Natural killer cell (primary cell): ENCODE data around the gene WNK2. TPM values are rescaled to one million over a fixed set of nuclear protein-coding genes. Genes with fewer than 3 reads are reported as not detected.

Experiments used
- ATAC-seq, 3 donors: fragments of 150-1000 bp in 2 of 3; fragments of 200-7000 bp in 1 of 3; cut with Tn5 transposase; 1 replicate in 1 of 3; 2 replicates in 2 of 3; pipeline ENCODE4 v1.10.0; 2021; ENCODE audit warnings: mild to moderate bottlenecking in 2 of 3, moderate library complexity in 2 of 3
- DNase-seq, 2 donors: peaks; one replicate each; pipeline versions ENCODE4 v3.0.0 to v3.0.0-alpha.2; 2013 to 2021; ENCODE audit warnings: mixed read lengths in 1 of 2
- H3K27ac ChIP-seq: one replicate; pipeline ENCODE4 v1.5.1; 2013; ENCODE audit warnings: mild to moderate bottlenecking, low read length
- H3K27me3 ChIP-seq: one replicate; pipeline ENCODE4 v1.6.1; 2013; ENCODE audit warnings: low read length; ENCODE audit not compliant: control insufficient read depth, insufficient read depth
- H3K36me3 ChIP-seq: one replicate; pipeline ENCODE4 v1.6.1; 2013; ENCODE audit warnings: low read length; ENCODE audit not compliant: control insufficient read depth, insufficient read depth
- H3K4me1 ChIP-seq: one replicate; pipeline ENCODE4 v1.6.1; 2013; ENCODE audit warnings: low read length; ENCODE audit not compliant: control insufficient read depth, insufficient read depth
- H3K4me3 ChIP-seq: one replicate; pipeline ENCODE4 v1.5.1; 2013; ENCODE audit warnings: low read length
- H3K9me3 ChIP-seq: one replicate; pipeline ENCODE4 v1.6.1; 2013; ENCODE audit warnings: low read length; ENCODE audit not compliant: control insufficient read depth, insufficient read depth
- H3K27ac Mint-ChIP-seq, 2 donors: one replicate each; pipeline ENCODE4 v1.8.0; 2022; ENCODE audit warnings: mild to moderate bottlenecking in 2 of 2, mixed read lengths in 2 of 2, moderate library complexity in 1 of 2
- H3K27me3 Mint-ChIP-seq, 2 donors: one replicate each; pipeline ENCODE4 v1.8.0; 2022; ENCODE audit warnings: low read depth in 2 of 2, mixed read lengths in 2 of 2
- H3K36me3 Mint-ChIP-seq: one replicate; pipeline ENCODE4 v1.8.0; 2022; ENCODE audit warnings: mixed read lengths
- H3K4me1 Mint-ChIP-seq, 2 donors: one replicate each; pipeline ENCODE4 v1.8.0; 2022; ENCODE audit warnings: mixed read lengths in 2 of 2
- H3K4me3 Mint-ChIP-seq: one replicate; pipeline ENCODE4 v1.8.0; 2022; ENCODE audit warnings: mild to moderate bottlenecking, moderate library complexity, mixed read lengths
- H3K9me3 Mint-ChIP-seq, 2 donors: one replicate each; pipeline ENCODE4 v1.8.0; 2022; ENCODE audit warnings: mixed read lengths in 2 of 2
- CTCF ChIP-seq: fragments of 200-600 bp; IDR thresholded peaks from one replicate; pipeline ENCODE4 v1.8.0; 2022; ENCODE audit warnings: antibody characterized with exemption
- WGBS: methylation state at CpG from one replicate; pipeline ENCODE4 v1.1.7; 2013; ENCODE audit warnings: missing lambda C conversion rate; ENCODE audit not compliant: insufficient coverage; 5-methylcytosine and 5-hydroxymethylcytosine counted together
- intact Hi-C: fragments of 100-400 bp; cut with micrococcal nuclease; formaldehyde crosslinking; loops from one replicate; pipeline ENCODE4 v1.14.2; 2022
- total RNA-seq, 4 donors: library from RNA; stranded (reverse); fragments of 120-200 nt in 1 of 4; gene quantifications; one replicate each; pipeline versions ENCODE4 v1.2.3 to v1.2.4, GENCODE V29; 2013 to 2022

Gene WNK2
- total RNA-seq, 3 donors from 2014 or later (not counting 1 experiment from before 2014, with no cell fraction given): 0.25 TPM; not detected in 2

GRCh38 chr9:93286252-93287188 is 102.6 kb downstream of the WNK2 start:
- no peak overlapping the region for H3K27ac Mint-ChIP-seq
- Histone ChIP-seq H3K9me3 (no peaks in the 10 kb centered on the region), H3K4me3 (no peak overlapping the region), H3K4me1 (no peaks in the 10 kb centered on the region), H3K36me3 (no peaks in the 10 kb centered on the region), H3K27ac (no peak overlapping the region), H3K27me3 (peaks cover 8% of the 10 kb centered on the region)
- no peaks in the 10 kb centered on the region for H3K4me1 Mint-ChIP-seq
- H3K9me3 Mint-ChIP-seq: no peaks in the 10 kb centered on the region
- peaks cover 33 to 57% of the 10 kb centered on the region in 2 donors for H3K27me3 Mint-ChIP-seq
- intact Hi-C loops: no loop called here
- no peaks in the 10 kb centered on the region for H3K36me3 Mint-ChIP-seq
- H3K4me3 Mint-ChIP-seq: no peak overlapping the region
- no peak for DNase-seq
- no peak for ATAC-seq
- no peak for TF ChIP-seq CTCF
- WGBS: 53% methylated on average over 6 of the region's 6 CpGs

GRCh38 chr9:93287189-93287552 is 103.2 kb downstream of the WNK2 start:
- DNase-seq: no peak
- ATAC-seq: no peak
- Mint-ChIP-seq H3K4me1 (no peaks in the 10 kb centered on the region), H3K9me3 (no peaks in the 10 kb centered on the region), H3K27me3 (peaks cover 27 to 52% of the 10 kb centered on the region in 2 donors), H3K4me3 (no peak overlapping the region), H3K36me3 (no peaks in the 10 kb centered on the region), H3K27ac (no peak overlapping the region)
- WGBS: 87% methylated on average over 10 of the region's 10 CpGs
- no peak for TF ChIP-seq CTCF
- Histone ChIP-seq H3K27me3 (peaks cover 5% of the 10 kb centered on the region), H3K4me1 (no peaks in the 10 kb centered on the region), H3K27ac (no peak overlapping the region), H3K4me3 (no peak overlapping the region), H3K36me3 (no peaks in the 10 kb centered on the region), H3K9me3 (no peaks in the 10 kb centered on the region)
- intact Hi-C loops: no loop called here

GRCh38 chr9:93287593-93287992 is 103.7 kb downstream of the WNK2 start:
- DNase-seq (no peak), ATAC-seq (no peak)
- no peak for TF ChIP-seq CTCF
- intact Hi-C loops: no loop called here
- Histone ChIP-seq H3K4me3 (no peak overlapping the region), H3K9me3 (no peaks in the 10 kb centered on the region), H3K36me3 (no peaks in the 10 kb centered on the region), H3K4me1 (no peaks in the 10 kb centered on the region), H3K27ac (no peak overlapping the region), H3K27me3 (peaks cover 6% of the 10 kb centered on the region)
- H3K4me1 Mint-ChIP-seq: no peaks in the 10 kb centered on the region
- no peaks in the 10 kb centered on the region for H3K36me3 Mint-ChIP-seq
- 85% methylated on average over 4 of the region's 5 CpGs for WGBS
- no peaks in the 10 kb centered on the region for H3K9me3 Mint-ChIP-seq
- no peak overlapping the region for H3K27ac Mint-ChIP-seq
- H3K27me3 Mint-ChIP-seq: peaks cover 23 to 47% of the 10 kb centered on the region in 2 donors
- H3K4me3 Mint-ChIP-seq: no peak overlapping the region
